NCI-H2171 treated with DMSO at 0.1 percent for 48 hours (cell line): ENCODE results near the gene GABRR3.
"Not testable (repeated sequence)": the region's sequence is repeated elsewhere in the genome, so short reads cannot be mapped to it uniquely, and the experiment has no call there.

Experiments
- DNase-seq: peaks from one replicate; lab custom pipeline; 2025; lab: John Stamatoyannopoulos, UW

The GABRR3 gene

GRCh38 chr3:98021830-98022560 lies 13.1 kb downstream of the GABRR3 start:
- DNase-seq, result no peak

GRCh38 chr3:98020412-98020811 lies 14.7 kb downstream of the GABRR3 start:
- no peak for DNase-seq

GRCh38 chr3:98018301-98018700 lies 16.8 kb downstream of the GABRR3 start:
- DNase-seq, result no peak

- no peak for DNase-seq
These were observed 20.9 kb downstream of the GABRR3 start for GRCh38 chr3:98014268-98014585.

- peak; percentile 12 for DNase-seq
These were observed 21.5 kb downstream of the GABRR3 start for GRCh38 chr3:98013411-98014267.

- no peak for DNase-seq
These were observed 22.1 kb downstream of the GABRR3 start for GRCh38 chr3:98012979-98013378.

- DNase-seq, result not testable (repeated sequence)
These were observed 24.1 kb downstream of the GABRR3 start for GRCh38 chr3:98010883-98011449.

GRCh38 chr3:98010194-98010882 lies 24.8 kb downstream of the GABRR3 start:
- no peak for DNase-seq

- no peak for DNase-seq
These were observed 26.3 kb downstream of the GABRR3 start for GRCh38 chr3:98008855-98009254.

GRCh38 chr3:98005438-98005837 lies 29.7 kb downstream of the GABRR3 start:
- no peak for DNase-seq

GRCh38 chr3:98004721-98005120 lies 30.4 kb downstream of the GABRR3 start:
- DNase-seq, result peak; percentile 21

GRCh38 chr3:98003306-98003969 lies 31.7 kb downstream of the GABRR3 start:
- DNase-seq, result no peak

- no peak for DNase-seq
These were observed 32.4 kb downstream of the GABRR3 start for GRCh38 chr3:98002717-98003116.

GRCh38 chr3:97999994-98000393 lies 35.1 kb downstream of the GABRR3 start:
- DNase-seq, result no peak

GRCh38 chr3:97999103-97999502 lies 36.0 kb downstream of the GABRR3 start:
- no peak for DNase-seq

GRCh38 chr3:97996988-97997387 lies 38.1 kb downstream of the GABRR3 start:
- no peak for DNase-seq

GRCh38 chr3:97994328-97994945 lies 40.7 kb downstream of the GABRR3 start:
- no peak for DNase-seq

- no peak for DNase-seq
These were observed 41.6 kb downstream of the GABRR3 start for GRCh38 chr3:97993526-97993925.

GRCh38 chr3:97992547-97993173 lies 42.5 kb downstream of the GABRR3 start:
- no peak for DNase-seq

GRCh38 chr3:97991293-97991682 lies 43.8 kb downstream of the GABRR3 start:
- DNase-seq, result no peak
